Mesendoderm (in vitro differentiated cells): ENCODE results near the gene DPYSL4.

Experiments used
- DNase-seq: peaks from one replicate; pipeline ENCODE4 v3.0.0; 2013
- H2AK5ac ChIP-seq: 2 replicates; pipeline ENCODE4 v1.6.1; 2013; ENCODE audit warnings: low read length, inconsistent platforms
- H2BK120ac ChIP-seq: 2 replicates; pipeline ENCODE4 v1.6.1; 2013; ENCODE audit warnings: low read depth, mild to moderate bottlenecking, low read length, moderate library complexity, mixed read lengths
- H2BK15ac ChIP-seq: replicated peaks from 2 replicates; pipeline ENCODE4 v1.6.1; 2013; ENCODE audit warnings: low read depth, mild to moderate bottlenecking, moderate library complexity
- H2BK5ac ChIP-seq: 2 replicates; pipeline ENCODE4 v1.6.1; 2013; ENCODE audit warnings: low read length, inconsistent platforms
- H3K18ac ChIP-seq: 2 replicates; pipeline ENCODE4 v1.6.1; 2013; ENCODE audit warnings: mild to moderate bottlenecking, low read length, mixed read lengths
- H3K23ac ChIP-seq: one replicate; pipeline ENCODE4 v1.6.1; 2013; ENCODE audit warnings: low read length
- H3K27ac ChIP-seq: 2 replicates; pipeline ENCODE4 v1.5.1; 2013; ENCODE audit warnings: low read depth, mild to moderate bottlenecking, inconsistent platforms, low read length, moderate library complexity
- H3K27me3 ChIP-seq: 2 replicates; pipeline ENCODE4 v1.6.1; 2013; ENCODE audit warnings: low read length, control low read depth, mild to moderate bottlenecking, inconsistent platforms; ENCODE audit not compliant: insufficient read depth, poor library complexity
- H3K36me3 ChIP-seq: 2 replicates; pipeline ENCODE4 v1.6.1; 2013; ENCODE audit warnings: low read length, inconsistent platforms; ENCODE audit not compliant: control insufficient read depth, insufficient read depth
- H3K4ac ChIP-seq: one replicate; pipeline ENCODE4 v1.6.1; 2013; ENCODE audit warnings: low read depth, mild to moderate bottlenecking, low read length, moderate library complexity
- H3K4me1 ChIP-seq: 2 replicates; pipeline ENCODE4 v1.6.1; 2013; ENCODE audit warnings: low read depth, low read length, inconsistent platforms; ENCODE audit not compliant: control insufficient read depth
- H3K4me2 ChIP-seq: 2 replicates; pipeline ENCODE4 v1.6.1; 2013; ENCODE audit warnings: low read length
- H3K4me3 ChIP-seq: 2 replicates; pipeline ENCODE4 v1.5.1; 2013; ENCODE audit warnings: mild to moderate bottlenecking, low read length
- H3K56ac ChIP-seq: one replicate; pipeline ENCODE4 v1.6.1; 2013; ENCODE audit warnings: low read length
- H3K79me1 ChIP-seq: 2 replicates; pipeline ENCODE4 v1.6.1; 2013; ENCODE audit warnings: low read length, inconsistent platforms
- H3K79me2 ChIP-seq: 2 replicates; pipeline ENCODE4 v1.6.1; 2013; ENCODE audit warnings: mild to moderate bottlenecking, low read length; ENCODE audit not compliant: control insufficient read depth, insufficient read depth
- H3K9ac ChIP-seq: 2 replicates; pipeline ENCODE4 v1.6.1; 2013; ENCODE audit warnings: low read length, inconsistent platforms
- H4K5ac ChIP-seq: one replicate; pipeline ENCODE4 v1.6.1; 2013; ENCODE audit warnings: low read length
- H4K8ac ChIP-seq: one replicate; pipeline ENCODE4 v1.6.1; 2013; ENCODE audit warnings: low read depth, mild to moderate bottlenecking, control low read depth, low read length, moderate library complexity
- WGBS: extraction: QIAGEN DNeasy Blood & Tissue Kit; methylation state at CpG from one replicate; pipeline ENCODE4 v1.1.7; 2013; ENCODE audit warnings: low lambda C conversion rate, missing lambda C conversion rate; ENCODE audit not compliant: insufficient coverage; ENCODE audit errors: extremely low coverage; 5-methylcytosine and 5-hydroxymethylcytosine counted together

Gene DPYSL4

GRCh38 chr10:132155723-132156381 lies 30.9 kb upstream of the DPYSL4 start:
- no peak overlapping the region for H3K9ac ChIP-seq
- H3K18ac ChIP-seq = no peak overlapping the region
- no peak overlapping the region for H2BK15ac ChIP-seq
- no peaks in the 10 kb centered on the region for H3K79me1 ChIP-seq
- no peak overlapping the region for H3K4me2 ChIP-seq
- no peak overlapping the region for H3K4ac ChIP-seq
- no peaks in the 10 kb centered on the region for H3K4me1 ChIP-seq
- H4K8ac ChIP-seq = no peak overlapping the region
- H2AK5ac ChIP-seq = no peak overlapping the region
- DNase-seq = no peak
- H2BK5ac ChIP-seq = no peak overlapping the region
- H3K56ac ChIP-seq = no peak overlapping the region
- no peaks in the 10 kb centered on the region for H3K79me2 ChIP-seq
- no CpG with 5 or more reads among the region's 15 CpGs for WGBS
- no peaks in the 10 kb centered on the region for H3K36me3 ChIP-seq
- H3K23ac ChIP-seq = no peak overlapping the region
- no peak overlapping the region for H4K5ac ChIP-seq
- H3K27ac ChIP-seq = no peak overlapping the region
- no peak overlapping the region for H2BK120ac ChIP-seq
- no peaks in the 10 kb centered on the region for H3K27me3 ChIP-seq
- no peak overlapping the region for H3K4me3 ChIP-seq

GRCh38 chr10:132156382-132156781 lies 30.4 kb upstream of the DPYSL4 start:
- Histone ChIP-seq H3K4me2 (no peak overlapping the region), H3K56ac (no peak overlapping the region), H3K79me1 (no peaks in the 10 kb centered on the region), H2AK5ac (no peak overlapping the region), H3K27ac (no peak overlapping the region), H3K9ac (no peak overlapping the region), H3K4ac (no peak overlapping the region), H3K36me3 (no peaks in the 10 kb centered on the region), H3K23ac (no peak overlapping the region), H4K8ac (no peak overlapping the region), H2BK5ac (no peak overlapping the region), H2BK120ac (no peak overlapping the region), H4K5ac (no peak overlapping the region), H3K4me3 (no peak overlapping the region), H2BK15ac (no peak overlapping the region), H3K27me3 (no peaks in the 10 kb centered on the region), H3K79me2 (no peaks in the 10 kb centered on the region), H3K18ac (no peak overlapping the region), H3K4me1 (no peaks in the 10 kb centered on the region)
- WGBS = no CpG with 5 or more reads among the region's 7 CpGs
- DNase-seq = no peak

GRCh38 chr10:132157101-132157500 lies 29.6 kb upstream of the DPYSL4 start:
- Histone ChIP-seq H3K56ac (no peak overlapping the region), H3K27me3 (no peaks in the 10 kb centered on the region), H3K23ac (no peak overlapping the region), H3K79me2 (no peaks in the 10 kb centered on the region), H4K5ac (no peak overlapping the region), H3K36me3 (no peaks in the 10 kb centered on the region), H3K27ac (no peak overlapping the region), H3K9ac (no peak overlapping the region), H3K4me2 (no peak overlapping the region), H3K18ac (no peak overlapping the region), H4K8ac (no peak overlapping the region), H3K79me1 (no peaks in the 10 kb centered on the region), H2BK15ac (no peak overlapping the region), H2BK120ac (no peak overlapping the region), H3K4me1 (no peaks in the 10 kb centered on the region), H3K4me3 (no peak overlapping the region), H3K4ac (no peak overlapping the region), H2BK5ac (no peak overlapping the region), H2AK5ac (no peak overlapping the region)
- no CpG with 5 or more reads among the region's 8 CpGs for WGBS
- no peak for DNase-seq

GRCh38 chr10:132158122-132158741 lies 28.5 kb upstream of the DPYSL4 start:
- Histone ChIP-seq H2BK5ac (no peak overlapping the region), H2AK5ac (no peak overlapping the region), H4K5ac (no peak overlapping the region), H3K36me3 (no peaks in the 10 kb centered on the region), H3K27ac (no peak overlapping the region), H3K18ac (no peak overlapping the region), H3K4ac (no peak overlapping the region), H2BK15ac (no peak overlapping the region), H3K79me1 (no peaks in the 10 kb centered on the region), H3K4me3 (no peak overlapping the region), H3K4me2 (no peak overlapping the region), H2BK120ac (no peak overlapping the region), H3K27me3 (no peaks in the 10 kb centered on the region), H3K56ac (no peak overlapping the region), H3K23ac (no peak overlapping the region), H3K9ac (no peak overlapping the region), H3K4me1 (no peaks in the 10 kb centered on the region), H4K8ac (no peak overlapping the region), H3K79me2 (no peaks in the 10 kb centered on the region)
- peak; percentile 64 for DNase-seq
- no CpG with 5 or more reads among the region's 2 CpGs for WGBS

- no peak overlapping the region for H2BK15ac ChIP-seq
- H3K79me2 ChIP-seq = no peaks in the 10 kb centered on the region
- no CpG with 5 or more reads among the region's 7 CpGs for WGBS
- no peaks in the 10 kb centered on the region for H3K36me3 ChIP-seq
- H2BK120ac ChIP-seq = no peak overlapping the region
- no peaks in the 10 kb centered on the region for H3K79me1 ChIP-seq
- H4K8ac ChIP-seq = no peak overlapping the region
- no peak overlapping the region for H3K4me2 ChIP-seq
- DNase-seq = peak; percentile 53
- H2BK5ac ChIP-seq = no peak overlapping the region
- no peak overlapping the region for H3K4ac ChIP-seq
- H3K4me1 ChIP-seq = no peaks in the 10 kb centered on the region
- H3K27me3 ChIP-seq = no peaks in the 10 kb centered on the region
- no peak overlapping the region for H3K9ac ChIP-seq
- H3K18ac ChIP-seq = no peak overlapping the region
- no peak overlapping the region for H4K5ac ChIP-seq
- no peak overlapping the region for H2AK5ac ChIP-seq
- H3K23ac ChIP-seq = no peak overlapping the region
- H3K56ac ChIP-seq = no peak overlapping the region
- no peak overlapping the region for H3K27ac ChIP-seq
- H3K4me3 ChIP-seq = no peak overlapping the region
Measured at GRCh38 chr10:132158823-132159222, 27.9 kb upstream of the DPYSL4 start.
